Measurements from ENCODE around the gene EIF3F. TPM values are rescaled to one million over a fixed set of nuclear protein-coding genes. Genes with fewer than 3 reads are reported as not detected.

The EIF3F gene
- total RNA-seq, 1 donor from 2014 or later, result 515 TPM

DNA sequence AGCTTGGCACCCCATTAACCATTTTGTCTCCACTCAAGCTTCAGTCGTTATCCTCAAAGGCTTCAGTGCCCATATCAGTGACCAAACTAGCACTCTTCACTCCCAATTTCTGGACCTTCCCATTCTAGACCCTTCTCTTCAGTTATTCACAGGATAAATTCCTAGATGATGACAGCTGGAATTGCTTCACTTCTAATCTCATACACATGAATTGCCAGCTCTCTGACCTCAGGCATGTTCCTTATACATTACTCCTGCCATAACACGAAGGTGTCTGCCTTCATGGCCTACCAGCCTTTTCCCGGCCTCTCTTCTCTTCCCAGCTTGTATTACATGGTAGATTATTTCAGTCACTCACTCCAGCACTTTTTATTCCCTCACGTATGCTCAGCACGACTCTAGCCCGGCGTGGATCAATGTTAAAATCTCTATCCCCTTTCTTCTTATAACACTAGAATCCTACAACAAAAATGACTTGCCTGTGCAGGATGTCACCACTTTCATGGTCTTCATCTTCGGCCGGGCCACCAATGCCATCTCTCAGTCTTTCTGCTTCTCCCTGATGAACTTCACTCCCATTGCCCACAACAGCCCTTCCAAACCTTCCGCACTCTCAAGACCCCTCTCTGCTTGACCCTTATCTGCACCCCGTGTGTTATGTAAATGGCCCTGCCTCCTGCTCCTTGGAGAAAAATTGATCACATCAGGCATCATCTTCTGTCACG is 36.9 kb downstream of the EIF3F start:
- H3K36me3 Mint-ChIP-seq (ENCODE audit: low read depth, unreplicated experiment), result peaks cover 5% of the 10 kb centered on the region
- TF ChIP-seq, protein P1, sequence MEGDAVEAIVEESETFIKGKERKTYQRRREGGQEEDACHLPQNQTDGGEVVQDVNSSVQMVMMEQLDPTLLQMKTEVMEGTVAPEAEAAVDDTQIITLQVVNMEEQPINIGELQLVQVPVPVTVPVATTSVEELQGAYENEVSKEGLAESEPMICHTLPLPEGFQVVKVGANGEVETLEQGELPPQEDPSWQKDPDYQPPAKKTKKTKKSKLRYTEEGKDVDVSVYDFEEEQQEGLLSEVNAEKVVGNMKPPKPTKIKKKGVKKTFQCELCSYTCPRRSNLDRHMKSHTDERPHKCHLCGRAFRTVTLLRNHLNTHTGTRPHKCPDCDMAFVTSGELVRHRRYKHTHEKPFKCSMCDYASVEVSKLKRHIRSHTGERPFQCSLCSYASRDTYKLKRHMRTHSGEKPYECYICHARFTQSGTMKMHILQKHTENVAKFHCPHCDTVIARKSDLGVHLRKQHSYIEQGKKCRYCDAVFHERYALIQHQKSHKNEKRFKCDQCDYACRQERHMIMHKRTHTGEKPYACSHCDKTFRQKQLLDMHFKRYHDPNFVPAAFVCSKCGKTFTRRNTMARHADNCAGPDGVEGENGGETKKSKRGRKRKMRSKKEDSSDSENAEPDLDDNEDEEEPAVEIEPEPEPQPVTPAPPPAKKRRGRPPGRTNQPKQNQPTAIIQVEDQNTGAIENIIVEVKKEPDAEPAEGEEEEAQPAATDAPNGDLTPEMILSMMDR (IDR thresholded peaks at IDR 0.05; ENCODE audit: unreplicated experiment), result no peak
- H3K9me3 Mint-ChIP-seq (ENCODE audit: unreplicated experiment), result no peaks in the 10 kb centered on the region
- H3K4me1 Mint-ChIP-seq (ENCODE audit: unreplicated experiment), result peaks cover 4% of the 10 kb centered on the region
- H3K27me3 Mint-ChIP-seq (ENCODE audit: unreplicated experiment), result peaks cover 8% of the 10 kb centered on the region
- DNase-seq (ENCODE audit: low spot score), result no peak
- no peak overlapping the region for H3K4me3 Mint-ChIP-seq (ENCODE audit: unreplicated experiment)
- no peak overlapping the region for H3K27ac Mint-ChIP-seq (ENCODE audit: unreplicated experiment)

DNA sequence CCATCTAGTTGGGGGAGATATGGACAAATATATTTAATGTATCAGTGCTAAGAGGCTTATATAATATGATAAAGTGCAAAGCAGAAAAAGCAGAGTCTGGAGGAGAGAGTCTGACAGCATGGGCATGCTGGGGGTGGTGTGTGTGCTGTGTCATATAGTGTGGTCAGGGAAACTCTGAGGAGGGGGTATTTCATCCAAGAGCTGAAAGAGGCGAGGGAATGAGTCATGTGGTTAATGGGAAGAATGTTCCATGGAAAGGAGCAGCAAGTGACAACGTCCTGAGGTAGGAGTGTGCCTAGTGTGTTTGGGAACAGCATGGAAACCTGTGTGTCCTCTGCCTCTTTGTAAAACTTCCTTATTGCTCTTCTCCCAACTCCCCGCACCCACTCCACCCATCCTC is 38.0 kb downstream of the EIF3F start:
- H3K27ac Mint-ChIP-seq (ENCODE audit: unreplicated experiment), result no peak overlapping the region
- H3K27me3 Mint-ChIP-seq (ENCODE audit: unreplicated experiment), result peaks cover 5% of the 10 kb centered on the region
- peaks cover 5% of the 10 kb centered on the region for H3K36me3 Mint-ChIP-seq (ENCODE audit: low read depth, unreplicated experiment)
- H3K4me1 Mint-ChIP-seq (ENCODE audit: unreplicated experiment), result peaks cover 4% of the 10 kb centered on the region
- H3K9me3 Mint-ChIP-seq (ENCODE audit: unreplicated experiment), result no peaks in the 10 kb centered on the region
- TF ChIP-seq, protein P1 (IDR thresholded peaks at IDR 0.05; ENCODE audit: unreplicated experiment), result no peak
- H3K4me3 Mint-ChIP-seq (ENCODE audit: unreplicated experiment), result no peak overlapping the region
- no peak for DNase-seq (ENCODE audit: low spot score)

DNA sequence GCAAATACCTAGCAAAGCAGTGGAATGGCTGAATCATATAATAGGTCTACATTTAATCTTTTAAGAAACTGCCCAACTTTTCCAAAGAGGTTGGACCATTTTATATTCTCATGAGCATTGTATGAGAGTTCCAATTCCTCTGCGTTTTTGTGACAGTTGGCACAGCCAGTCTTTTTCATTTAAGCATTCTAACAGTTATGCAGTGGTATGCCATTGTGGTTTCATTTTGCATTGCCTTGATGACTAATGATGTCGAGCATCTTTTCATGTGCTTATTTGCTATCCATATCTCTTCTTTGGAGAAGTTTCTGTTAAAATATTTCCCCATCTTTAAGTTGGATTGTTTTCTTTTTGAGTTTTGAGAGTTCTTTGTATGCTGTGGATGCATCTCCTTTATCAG is 38.7 kb downstream of the EIF3F start:
- Mint-ChIP-seq H3K27ac (ENCODE audit: unreplicated experiment) (no peak overlapping the region), H3K4me3 (ENCODE audit: unreplicated experiment) (no peak overlapping the region), H3K27me3 (ENCODE audit: unreplicated experiment) (peaks cover 4% of the 10 kb centered on the region), H3K9me3 (ENCODE audit: unreplicated experiment) (no peaks in the 10 kb centered on the region), H3K36me3 (ENCODE audit: low read depth, unreplicated experiment) (no peaks in the 10 kb centered on the region), H3K4me1 (ENCODE audit: unreplicated experiment) (no peaks in the 10 kb centered on the region)
- DNase-seq (ENCODE audit: low spot score), result no peak
- TF ChIP-seq, protein P1 (IDR thresholded peaks at IDR 0.05; ENCODE audit: unreplicated experiment), result no peak

DNA sequence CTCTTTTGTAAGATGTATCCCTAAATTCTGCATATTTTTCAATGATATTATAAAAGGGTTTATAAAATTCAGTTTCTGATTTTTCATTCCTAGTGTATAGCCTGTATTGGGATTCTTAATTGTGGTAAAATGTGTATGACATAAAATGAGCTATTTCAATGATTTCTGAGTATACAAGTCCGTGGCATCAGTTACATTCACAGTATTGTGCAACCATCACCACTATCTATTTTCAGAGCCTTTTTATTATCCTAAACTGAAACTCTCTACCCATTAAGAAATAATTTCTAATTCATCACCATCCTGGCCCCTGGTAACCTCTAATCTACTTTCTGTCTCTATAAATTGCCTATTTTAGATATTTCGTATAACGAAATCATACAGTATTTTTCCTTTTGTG is 39.8 kb downstream of the EIF3F start:
- TF ChIP-seq, protein P1 (IDR thresholded peaks at IDR 0.05; ENCODE audit: unreplicated experiment), result no peak

DNA sequence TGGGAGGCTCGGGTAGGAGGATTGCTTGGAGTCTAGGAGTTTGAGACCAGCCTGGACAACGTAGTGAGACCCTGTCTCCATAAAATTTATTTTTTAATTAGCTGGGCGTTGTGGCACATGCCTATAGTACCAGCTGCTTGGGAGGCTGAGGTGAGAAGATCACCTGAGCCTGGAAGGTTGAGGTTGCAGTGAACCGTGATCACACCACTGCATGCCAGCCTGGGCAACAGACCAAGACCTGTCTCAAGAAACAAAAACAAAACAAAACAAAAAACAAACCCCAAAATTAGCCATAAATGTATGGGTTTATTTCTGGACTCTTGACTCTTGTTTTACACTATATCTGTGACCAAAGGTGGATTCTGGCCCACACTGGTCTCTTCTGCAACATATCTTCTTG is 41.6 kb downstream of the EIF3F start:
- no peaks in the 10 kb centered on the region for H3K36me3 Mint-ChIP-seq (ENCODE audit: low read depth, unreplicated experiment)
- H3K9me3 Mint-ChIP-seq (ENCODE audit: unreplicated experiment), result no peaks in the 10 kb centered on the region
- H3K4me3 Mint-ChIP-seq (ENCODE audit: unreplicated experiment), result no peak overlapping the region
- peaks cover 11% of the 10 kb centered on the region for H3K4me1 Mint-ChIP-seq (ENCODE audit: unreplicated experiment)
- TF ChIP-seq, protein P1 (IDR thresholded peaks at IDR 0.05; ENCODE audit: unreplicated experiment), result no peak
- no peak overlapping the region for H3K27ac Mint-ChIP-seq (ENCODE audit: unreplicated experiment)
- H3K27me3 Mint-ChIP-seq (ENCODE audit: unreplicated experiment), result peaks cover 6% of the 10 kb centered on the region
- DNase-seq (ENCODE audit: low spot score), result no peak

More for the DNA sequence above, 39.8 kb downstream of the EIF3F start:
- H3K36me3 Mint-ChIP-seq (ENCODE audit: low read depth, unreplicated experiment), result no peaks in the 10 kb centered on the region
- peaks cover 4% of the 10 kb centered on the region for H3K27me3 Mint-ChIP-seq (ENCODE audit: unreplicated experiment)
- no peak for DNase-seq (ENCODE audit: low spot score)
- no peak overlapping the region for H3K27ac Mint-ChIP-seq (ENCODE audit: unreplicated experiment)
- no peaks in the 10 kb centered on the region for H3K4me1 Mint-ChIP-seq (ENCODE audit: unreplicated experiment)
- no peak overlapping the region for H3K4me3 Mint-ChIP-seq (ENCODE audit: unreplicated experiment)
- no peaks in the 10 kb centered on the region for H3K9me3 Mint-ChIP-seq (ENCODE audit: unreplicated experiment)
